ENCODE results near the gene PDE6A. TPM values are rescaled to one million over a fixed set of nuclear protein-coding genes. Genes with fewer than 3 reads are reported as not detected.
A peak's percentile ranks its signal among the peaks of the same experiment; 100 is the strongest.
"Not testable (repeated sequence)": the region's sequence is repeated elsewhere in the genome, so short reads cannot be mapped to it uniquely, and the experiment has no call there.

PDE6A gene
- total RNA-seq, 1 donor from 2014 or later: under 0.01 TPM

DNA sequence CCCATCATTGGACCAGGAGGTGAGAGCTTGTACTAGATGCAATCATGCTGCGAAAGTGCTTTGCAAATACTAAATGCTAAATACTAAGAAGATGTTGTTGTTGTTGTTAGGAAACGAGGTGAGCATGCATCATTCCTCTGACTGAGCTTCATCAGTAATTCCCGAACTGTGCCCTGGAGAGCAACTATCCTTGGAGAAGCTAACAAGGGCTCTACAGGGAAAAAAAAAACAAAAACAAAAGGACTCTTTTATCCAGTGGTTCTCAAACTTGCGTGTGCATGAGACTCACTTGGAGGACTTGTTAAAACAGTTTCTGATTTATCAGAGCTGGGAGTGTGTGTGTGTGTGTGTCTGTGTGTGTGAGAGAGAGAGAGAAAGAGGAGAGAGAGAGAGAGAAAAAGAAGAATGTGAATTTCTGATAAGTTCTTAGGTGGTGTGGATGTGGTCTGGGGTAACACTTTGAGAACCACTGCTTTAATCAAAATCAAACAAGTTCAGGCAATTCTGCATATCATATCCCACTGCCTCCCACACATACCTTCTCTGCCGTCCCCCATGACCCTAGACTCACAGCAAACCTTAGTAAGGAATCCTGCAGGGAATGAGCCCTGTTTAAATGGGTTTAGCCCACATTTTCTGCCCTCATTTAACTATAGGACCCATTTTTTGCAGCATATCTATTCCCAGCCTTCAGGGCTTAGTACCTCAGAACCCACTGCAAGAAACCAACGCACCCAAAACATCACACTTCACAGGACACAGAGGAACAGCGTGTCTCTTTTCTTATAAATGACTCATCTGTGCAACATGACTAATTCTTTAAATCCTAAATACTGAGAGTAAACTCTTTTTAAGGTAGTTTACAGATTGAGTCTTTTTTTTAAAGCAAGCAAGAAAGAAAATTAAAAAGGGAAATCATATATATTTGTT lies 48.9 kb downstream of the PDE6A start:
- DNase-seq (ENCODE audit: low read depth in 2 of 2): peak in 1 of 2 donors; percentile 24

DNA sequence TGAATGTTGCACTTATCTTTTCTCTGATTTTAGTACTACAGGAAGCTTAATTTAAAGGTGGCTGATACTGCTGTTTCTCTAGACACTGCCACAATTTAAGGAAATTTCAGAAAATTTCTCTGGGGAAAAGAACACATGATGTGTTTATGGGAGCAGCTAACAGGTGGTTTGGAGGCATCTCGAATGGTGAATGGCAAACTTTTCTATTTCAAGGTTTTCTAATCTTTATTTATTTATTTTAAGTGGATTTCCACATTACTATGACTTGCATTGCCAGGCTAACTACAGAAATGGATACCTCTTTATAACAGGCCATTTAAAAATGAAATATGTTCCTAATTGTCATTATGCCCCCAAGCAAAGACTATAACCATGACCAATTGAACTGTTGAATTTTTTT lies 50.4 kb downstream of the PDE6A start:
- no peak for DNase-seq (ENCODE audit: low read depth in 2 of 2)

DNA sequence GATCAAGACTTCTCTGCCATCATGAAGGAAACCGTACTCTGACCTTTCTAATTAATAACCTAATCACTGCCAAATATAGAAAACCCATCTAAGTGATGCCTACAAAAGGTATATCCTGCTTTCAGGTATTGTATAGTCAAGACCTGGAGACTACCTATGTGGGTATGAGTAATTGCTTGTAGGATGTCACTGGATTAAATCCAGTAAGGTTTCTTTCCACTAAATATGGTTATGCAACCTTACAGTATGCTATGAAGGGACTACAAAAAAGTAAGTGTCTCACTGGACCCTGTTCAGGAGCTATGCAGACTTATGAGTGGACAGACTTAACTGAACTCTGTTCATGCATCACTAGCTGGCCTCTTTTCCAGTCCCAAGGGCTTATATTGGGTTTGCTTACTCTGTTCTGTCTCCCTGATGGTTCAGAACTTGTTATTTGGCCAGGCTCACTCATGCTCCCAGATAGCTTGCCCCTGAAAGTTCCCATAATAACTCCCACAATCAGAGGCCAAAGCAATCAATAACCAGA lies 51.1 kb downstream of the PDE6A start:
- DNase-seq (ENCODE audit: low read depth in 2 of 2): no peak

DNA sequence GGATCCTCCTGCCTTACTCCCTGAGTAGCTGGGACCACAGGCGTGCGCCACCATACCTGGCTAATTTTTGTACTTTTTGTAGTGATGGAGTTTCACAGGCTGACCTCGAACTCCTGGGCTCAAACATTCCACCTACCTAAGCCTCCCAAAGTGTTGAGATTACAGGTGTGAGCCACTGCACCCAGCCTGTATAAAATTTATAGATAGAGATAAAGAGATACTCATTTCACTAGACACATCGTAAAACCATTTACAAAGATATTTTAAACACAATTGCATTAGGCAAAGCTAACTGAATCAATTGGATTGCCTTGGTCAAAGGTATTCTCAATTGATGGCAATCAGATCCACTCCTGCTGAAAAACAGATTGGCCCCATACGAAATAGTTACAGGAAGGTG lies 52.0 kb downstream of the PDE6A start:
- DNase-seq (ENCODE audit: low read depth in 2 of 2): no peak

DNA sequence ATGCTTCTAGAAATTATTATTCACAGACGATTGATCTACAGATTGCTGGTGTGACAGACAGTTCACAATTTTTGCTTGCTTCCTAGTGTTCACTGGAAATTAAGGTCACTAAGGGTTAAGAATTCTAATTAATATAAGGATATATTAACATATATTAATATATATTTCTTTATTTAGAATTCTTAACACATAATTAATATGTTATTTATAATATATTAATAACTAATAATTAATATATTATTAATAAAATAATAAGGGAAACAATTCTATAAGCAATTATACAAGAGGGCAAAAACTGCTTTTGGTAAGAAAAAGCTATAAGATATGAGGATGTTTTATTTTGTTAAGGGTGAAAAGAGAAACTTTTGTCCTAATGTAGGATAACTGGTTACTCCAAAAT lies 56.3 kb downstream of the PDE6A start:
- no peak for DNase-seq (ENCODE audit: low read depth in 2 of 2)

DNA sequence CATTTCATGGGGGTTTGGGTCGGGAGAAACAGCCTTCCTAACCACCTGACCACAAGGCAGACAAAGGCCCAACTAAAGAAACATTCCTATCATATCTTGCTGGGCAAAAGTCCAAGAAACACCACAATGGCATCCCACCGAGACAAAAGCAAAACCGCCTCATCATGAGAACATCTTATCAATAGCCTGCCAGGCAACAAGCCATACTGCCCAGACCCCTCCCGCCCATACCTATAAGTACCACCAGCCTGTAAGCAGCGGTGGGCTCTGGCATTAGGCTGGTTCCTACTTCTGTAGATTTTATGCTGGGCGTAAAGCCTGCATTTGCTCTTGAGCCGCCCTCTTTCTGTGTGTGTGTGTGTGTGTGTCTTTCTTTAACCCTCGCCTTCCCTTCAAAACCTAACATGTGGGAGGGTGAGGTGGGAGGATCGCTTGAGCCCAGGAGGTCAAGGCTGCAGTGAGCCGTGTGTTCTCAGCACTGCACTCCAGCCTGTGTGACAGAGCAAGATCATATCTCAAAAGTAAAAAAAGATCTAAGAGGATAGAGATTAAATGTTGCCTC lies 56.9 kb downstream of the PDE6A start:
- peak; percentile 17 to 78 for DNase-seq (ENCODE audit: low read depth in 2 of 2)

DNA sequence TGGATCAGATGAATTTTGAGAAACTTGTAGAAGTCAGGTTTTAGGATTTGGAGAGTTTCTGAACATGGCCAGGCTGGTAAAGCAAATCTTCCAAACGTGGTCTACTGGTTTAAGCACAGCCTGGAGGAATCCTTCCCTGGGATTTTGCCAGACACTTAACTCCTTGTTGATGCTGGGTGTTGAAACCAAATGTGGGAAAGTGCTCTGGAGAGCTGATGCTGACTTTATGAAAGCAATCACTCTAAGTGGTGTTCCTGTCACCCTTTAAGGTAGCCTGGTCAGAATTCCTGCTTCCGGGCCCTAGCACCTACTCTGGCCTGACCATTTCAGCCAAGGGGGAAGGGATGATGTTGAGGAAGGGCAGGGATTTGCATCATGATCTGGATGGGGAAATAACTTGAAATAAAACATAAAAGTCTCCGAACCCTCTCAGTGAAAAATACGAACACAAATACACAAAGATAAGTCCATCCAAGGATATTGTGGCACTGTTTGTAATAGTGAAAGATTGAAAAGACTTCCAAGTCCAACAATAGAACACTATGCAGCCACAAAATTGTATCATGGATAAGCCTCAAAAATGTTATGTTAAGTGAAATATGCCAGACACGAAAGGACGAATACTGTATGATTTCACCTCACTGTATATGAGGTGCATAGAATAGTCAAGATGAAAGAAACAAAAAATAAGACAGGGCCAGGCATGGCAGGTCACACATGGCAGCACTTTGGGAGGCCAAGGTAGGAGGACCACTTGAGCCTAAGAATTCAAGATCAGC lies 57.7 kb downstream of the PDE6A start:
- DNase-seq (ENCODE audit: low read depth in 2 of 2): no peak

DNA sequence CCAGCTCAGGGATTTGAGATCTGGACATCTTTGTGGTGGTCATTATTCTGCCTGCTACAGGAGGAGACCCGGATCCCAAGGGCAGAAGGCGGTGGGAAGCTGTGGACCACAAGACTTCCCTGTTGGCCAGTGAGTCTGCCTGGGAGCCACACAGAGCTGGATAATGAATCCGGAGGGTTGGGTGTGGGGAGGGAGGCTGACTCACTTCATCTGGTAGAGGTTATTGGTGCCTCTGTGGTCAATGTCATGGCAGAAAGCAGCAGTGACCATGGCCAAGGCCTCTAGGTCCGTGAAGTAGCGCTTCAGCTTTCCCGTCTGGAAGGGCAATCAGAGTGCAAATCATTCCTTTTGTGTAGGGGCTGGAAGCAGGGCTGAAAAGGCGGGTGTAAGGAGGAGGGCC lies 58.5 kb downstream of the PDE6A start:
- no peak for DNase-seq (ENCODE audit: low read depth in 2 of 2)

DNA sequence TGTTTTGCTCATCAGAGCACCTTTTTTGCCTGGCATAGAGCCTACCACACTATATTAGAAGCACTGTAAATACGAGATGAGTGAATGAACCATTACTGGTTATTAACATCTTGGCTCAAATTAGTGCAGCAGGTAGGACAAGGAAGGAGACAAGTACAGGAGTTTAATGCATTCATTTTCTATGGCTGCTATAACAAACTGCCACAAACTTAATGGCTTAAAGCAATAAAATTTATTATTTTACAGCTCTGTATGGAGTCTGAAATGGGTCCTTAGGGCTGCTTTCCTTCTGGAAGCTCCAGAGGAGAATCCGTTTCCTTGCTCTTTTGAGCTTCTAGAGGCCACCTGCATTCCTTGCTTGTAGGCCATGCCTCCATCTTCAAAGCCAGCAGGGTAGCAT lies 59.1 kb downstream of the PDE6A start:
- no peak for DNase-seq (ENCODE audit: low read depth in 2 of 2)

DNA sequence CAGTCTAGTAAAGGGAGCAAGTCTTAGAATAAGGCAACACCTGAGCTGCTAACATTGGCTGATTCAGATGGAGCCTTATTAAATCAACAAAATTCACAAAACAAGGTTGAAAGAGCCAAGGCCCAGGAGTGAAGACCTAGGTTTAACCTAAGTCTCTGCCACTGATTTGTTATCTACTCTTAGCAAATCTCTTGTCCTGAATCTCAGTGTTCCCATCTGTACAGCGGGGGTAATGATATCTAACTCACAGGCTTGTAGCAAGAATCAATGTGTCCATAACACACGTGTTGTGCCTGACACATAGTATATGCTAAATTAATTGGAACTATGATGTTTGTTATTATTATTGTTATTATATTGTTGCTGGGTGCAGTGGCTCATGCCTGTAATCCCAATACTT lies 61.0 kb downstream of the PDE6A start:
- no peak for DNase-seq (ENCODE audit: low read depth in 2 of 2)

DNA sequence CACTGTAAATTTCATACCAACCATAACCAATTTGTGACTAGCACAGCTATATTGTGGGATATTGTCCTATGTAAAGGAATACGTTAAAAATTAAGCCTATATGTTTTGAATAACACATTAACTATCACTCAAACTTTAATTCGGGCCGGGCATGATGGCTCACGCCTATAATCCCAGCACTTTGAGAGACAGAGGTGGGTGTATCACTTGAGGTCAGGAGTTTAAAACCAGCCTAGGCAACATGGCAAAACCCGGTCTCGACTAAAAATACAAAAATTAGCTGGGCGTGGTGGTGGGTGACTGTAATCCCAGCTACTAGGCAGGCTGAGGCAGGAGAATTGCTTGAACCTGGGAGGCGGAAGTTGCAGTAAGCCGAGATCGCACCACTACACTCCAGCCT lies 62.0 kb downstream of the PDE6A start:
- not testable (repeated sequence) for DNase-seq (ENCODE audit: low read depth in 2 of 2)

DNA sequence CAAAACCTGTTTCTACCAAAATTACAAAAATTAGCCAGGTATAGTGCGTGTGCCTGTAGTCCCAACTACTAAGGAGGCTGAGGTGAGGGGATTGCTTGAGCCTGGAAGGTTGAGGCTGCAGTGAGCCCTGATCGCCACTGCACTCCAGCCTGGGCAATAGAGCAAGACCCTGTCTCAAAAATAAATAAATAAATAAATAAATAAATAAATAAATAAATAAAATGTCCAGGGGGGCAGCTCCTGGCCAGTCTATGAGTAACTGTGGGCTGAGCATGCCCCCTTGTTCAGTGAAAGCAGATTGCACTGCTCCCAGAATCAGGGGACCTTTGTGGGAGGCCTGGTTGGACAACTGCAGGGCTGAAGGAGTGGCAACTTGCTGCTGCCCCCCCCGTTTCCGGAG lies 62.7 kb downstream of the PDE6A start:
- DNase-seq (ENCODE audit: low read depth in 2 of 2): no peak

DNA sequence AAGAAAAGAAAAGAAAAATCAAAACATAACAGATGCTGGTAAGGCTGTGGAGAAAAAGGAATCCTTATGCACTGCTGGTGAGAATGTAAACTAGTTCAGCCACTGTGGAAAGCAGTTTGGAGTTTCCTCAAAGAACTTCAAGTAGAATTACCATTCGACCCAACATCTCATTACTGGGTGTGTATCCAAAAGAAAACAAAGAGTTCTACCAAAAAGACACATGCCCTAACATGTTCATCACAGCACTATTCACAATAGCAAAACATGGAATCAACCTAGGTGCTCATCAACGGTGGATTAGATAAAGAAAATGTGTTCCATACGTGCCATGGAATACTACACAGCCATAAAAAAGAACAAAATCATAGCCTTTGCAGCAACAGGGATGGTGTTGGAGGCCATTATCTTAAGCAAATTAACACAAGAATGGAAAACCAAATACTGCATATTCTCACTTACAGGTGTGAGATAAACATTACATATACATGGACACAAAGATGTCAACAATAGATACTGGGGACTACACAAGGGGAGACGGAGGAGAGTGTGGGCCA lies 63.4 kb downstream of the PDE6A start:
- DNase-seq (ENCODE audit: low read depth in 2 of 2): no peak

DNA sequence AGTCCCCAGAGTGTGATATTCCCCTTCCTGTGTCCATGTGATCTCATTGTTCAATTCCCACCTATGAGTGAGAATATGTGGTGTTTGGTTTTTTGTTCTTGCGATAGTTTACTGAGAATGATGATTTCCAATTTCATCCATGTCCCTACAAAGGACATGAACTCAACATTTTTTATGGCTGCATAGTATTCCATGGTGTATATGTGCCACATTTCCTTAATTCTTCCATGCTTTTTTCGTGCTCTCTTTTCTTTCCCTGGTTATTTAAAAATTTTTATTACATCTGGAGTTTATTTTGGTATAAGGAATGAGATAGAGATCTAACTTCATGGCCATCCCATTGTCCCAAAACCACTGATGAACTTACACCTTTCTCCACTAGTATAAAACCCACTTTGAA lies 65.0 kb downstream of the PDE6A start:
- not testable (repeated sequence) for DNase-seq (ENCODE audit: low read depth in 2 of 2)

DNA sequence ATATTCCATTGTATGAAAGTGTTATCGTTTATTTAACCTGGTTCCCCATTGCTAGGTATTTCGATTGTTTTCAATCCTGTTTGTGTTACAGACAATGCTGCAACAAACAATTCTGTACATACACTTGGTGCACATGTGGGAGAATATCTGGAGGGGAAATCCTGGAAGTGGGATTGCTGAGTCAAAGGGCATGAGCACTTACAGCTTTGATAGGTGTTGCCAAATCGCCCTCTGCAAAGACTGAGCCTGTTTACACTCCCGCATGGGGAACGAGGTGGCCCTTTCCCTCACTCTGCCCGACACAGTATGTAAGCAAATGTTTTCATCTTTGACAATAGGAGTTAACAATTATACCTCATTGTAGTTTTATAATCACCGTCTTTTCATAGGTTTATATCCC lies 66.2 kb downstream of the PDE6A start:
- DNase-seq (ENCODE audit: low read depth in 2 of 2): peak; percentile 64 to 84

DNA sequence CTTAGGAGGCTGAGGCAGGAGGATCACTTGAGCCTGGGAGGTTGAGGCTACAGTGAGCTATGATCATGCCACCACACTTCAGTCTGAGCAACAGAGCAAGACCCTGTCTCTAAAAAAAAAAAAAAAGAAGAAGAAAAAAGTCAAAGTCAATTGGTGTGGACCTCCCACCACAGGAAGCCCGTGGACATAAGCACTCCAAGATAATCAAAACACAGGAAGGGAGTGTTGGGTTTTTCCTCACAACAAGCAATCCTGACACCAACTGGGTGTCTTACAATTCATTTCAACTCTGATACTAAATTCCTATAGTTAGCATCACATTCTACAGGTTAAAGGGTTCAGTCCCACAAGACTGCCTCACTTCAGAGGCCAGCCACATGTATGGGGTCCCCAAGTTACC lies 70.7 kb downstream of the PDE6A start:
- DNase-seq (ENCODE audit: low read depth in 2 of 2): peak; percentile 28 to 62

DNA sequence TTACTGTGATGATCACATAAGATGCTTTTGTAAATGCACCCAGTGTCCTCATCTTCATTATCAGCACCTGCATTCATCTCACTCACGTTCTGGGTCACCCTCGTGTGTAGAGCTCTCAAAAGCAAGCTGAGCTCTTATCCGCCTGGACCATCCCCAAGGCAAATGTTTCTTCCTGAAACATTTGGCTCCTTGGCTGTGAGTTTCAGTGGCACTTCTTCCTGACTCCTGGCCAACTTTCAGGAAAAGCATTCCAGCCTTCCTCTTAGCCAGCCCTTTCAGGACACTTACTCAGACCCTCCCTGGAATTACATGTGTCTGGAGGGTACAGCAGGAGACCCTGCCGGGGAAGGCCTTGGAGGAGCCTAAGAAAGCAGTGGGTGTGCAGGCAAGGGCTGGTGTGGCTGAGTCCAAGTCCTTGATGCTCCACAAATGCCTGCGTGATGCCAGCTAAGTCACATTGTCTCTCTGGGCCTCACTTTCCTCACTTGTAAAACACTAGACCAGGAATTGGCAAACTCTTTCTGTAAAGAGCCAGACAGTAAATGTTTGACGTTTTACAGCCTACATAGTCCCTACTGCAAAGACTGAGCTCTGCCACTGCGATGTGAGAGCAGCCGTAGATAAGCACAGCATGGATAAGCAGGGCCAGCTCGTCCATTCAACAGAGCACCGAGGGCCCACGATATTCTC lies 72.1 kb downstream of the PDE6A start:
- DNase-seq (ENCODE audit: low read depth in 2 of 2): no peak

DNA sequence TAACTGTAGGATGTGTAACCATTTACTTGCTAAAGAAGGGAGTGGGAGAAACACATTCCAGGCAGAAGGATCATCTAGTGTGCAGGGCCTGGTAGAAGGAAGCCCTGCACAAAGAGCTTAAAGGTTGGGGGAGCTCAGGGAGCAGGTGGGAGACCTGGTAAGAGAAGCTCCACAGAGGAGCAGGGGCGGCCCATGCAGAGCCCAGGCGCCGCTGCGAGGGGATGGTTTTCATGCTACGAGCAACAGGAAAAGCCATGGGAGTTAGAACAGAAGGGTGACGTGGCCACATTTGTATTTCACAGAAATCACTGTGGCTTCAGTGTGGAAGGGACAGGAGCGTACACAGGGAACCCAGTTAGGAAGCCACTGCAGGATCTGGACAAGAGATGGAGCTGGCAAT lies 73.1 kb downstream of the PDE6A start:
- no peak for DNase-seq (ENCODE audit: low read depth in 2 of 2)

DNA sequence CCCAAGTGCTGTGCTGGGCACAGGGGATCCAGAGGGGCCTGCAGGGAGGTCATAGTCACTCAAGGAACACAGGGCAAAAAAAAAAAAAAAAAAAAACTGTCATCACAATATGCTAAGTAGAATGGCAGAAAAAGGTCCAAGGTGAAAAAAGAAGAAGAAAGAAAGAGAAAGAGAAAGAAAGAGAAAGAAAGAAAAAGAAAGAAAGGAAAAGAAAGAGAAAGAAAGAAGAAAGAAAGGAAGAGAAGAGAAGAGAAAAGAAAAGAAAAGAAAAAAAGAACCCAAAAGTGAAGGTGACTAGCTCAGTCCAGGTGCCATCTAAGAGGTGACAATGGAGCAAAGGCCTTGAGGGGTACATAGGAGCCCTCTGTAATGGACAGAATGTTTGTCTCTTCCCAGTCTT lies 73.9 kb downstream of the PDE6A start:
- DNase-seq (ENCODE audit: low read depth in 2 of 2): no peak

DNA sequence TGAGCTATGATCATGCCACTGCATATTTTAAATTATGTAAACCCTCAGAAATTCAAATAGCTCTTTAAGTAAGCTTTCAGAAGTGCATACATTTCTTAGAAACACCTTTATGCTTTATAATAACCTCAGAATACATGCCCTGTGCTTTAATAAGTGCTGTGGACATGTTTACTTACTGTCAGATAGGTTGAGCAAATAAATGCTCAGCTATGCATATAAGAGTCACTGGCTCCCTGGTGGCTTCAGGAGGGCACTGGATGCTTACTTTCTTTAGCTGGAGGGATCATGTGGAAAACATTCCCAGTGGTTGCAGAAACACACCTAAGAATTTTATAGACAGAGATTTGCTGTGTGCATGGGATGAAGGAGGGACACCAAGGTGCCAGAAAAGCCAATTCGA lies 74.4 kb downstream of the PDE6A start:
- DNase-seq (ENCODE audit: low read depth in 2 of 2): no peak

DNA sequence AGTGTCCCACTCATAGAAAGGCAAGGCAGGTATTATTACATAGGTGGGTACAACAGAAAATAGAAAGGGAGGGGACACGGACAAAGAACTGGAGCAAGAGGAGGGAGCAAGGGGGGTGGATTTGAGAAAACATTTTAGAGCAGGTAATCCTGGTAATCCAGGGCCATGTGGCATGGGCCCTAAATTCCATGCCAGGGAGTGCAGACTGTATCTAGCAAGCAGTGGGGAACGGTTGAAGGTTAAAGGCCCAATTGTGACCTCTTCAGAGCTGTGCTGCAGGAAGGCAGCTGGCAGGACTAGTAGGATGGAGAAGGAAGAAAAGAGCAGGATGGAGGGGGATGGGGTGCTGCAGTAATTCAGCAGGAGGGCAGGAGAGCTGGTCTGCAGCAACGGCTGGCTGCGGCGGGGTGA lies 75.2 kb downstream of the PDE6A start:
- DNase-seq (ENCODE audit: low read depth in 2 of 2): no peak
